Measurements from ENCODE around the gene PTK6. TPM values are rescaled to one million over a fixed set of nuclear protein-coding genes. Genes with fewer than 3 reads are reported as not detected.
"Not testable (repeated sequence)": the region's sequence is repeated elsewhere in the genome, so short reads cannot be mapped to it uniquely, and the experiment has no call there.

The PTK6 gene
- total RNA-seq, 4 donors from 2014 or later, result 0.36 TPM; not detected in 3

DNA sequence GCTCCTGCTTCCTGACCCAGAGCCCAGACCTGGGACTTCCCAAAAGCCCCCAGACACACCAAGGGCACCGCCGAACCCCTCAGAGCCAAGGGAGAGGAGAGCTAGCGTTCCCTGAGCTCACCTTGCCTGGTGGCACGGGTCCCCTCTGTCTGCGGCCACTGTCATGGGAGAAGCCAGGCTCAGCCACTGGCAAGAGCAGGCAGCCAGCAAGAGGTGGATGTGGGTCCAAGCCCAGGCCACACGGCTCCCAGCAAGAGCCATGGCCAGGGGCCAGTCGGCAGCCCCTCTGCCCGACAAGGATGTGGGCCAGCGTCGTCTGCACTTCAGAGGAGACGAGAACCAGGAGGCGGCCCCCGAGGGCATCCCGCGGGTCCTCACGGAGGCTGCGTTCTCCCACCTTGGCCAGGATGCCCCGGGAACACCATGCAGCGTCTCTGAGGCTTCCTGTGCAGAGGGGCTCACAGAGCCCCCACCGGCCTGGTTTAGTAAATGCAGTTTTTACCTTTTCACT lies 18.8 kb downstream of the PTK6 start:
- TF ChIP-seq POLR2A (IDR thresholded peaks at IDR 0.05) (no peak), CTCF (IDR thresholded peaks at IDR 0.05 in 4 of 5, conservative IDR thresholded peaks at IDR 0.05 in 1 of 5) (no peak)
- intact Hi-C loops (cut with DNase I; ENCODE audit: low total_unique reads), result no loop called here
- no peak for DNase-seq
- no peak overlapping the region for H3K4me3 ChIP-seq
- no peaks in the 10 kb centered on the region for H3K36me3 ChIP-seq
- peaks cover 12 to 23% of the 10 kb centered on the region in 2 donors for H3K4me1 ChIP-seq
- no peaks in the 10 kb centered on the region for H3K9me3 ChIP-seq
- in situ Hi-C loops (cut with MboI; ENCODE audit: low sequenced_read_pairs in 4 of 4), result no loop called here
- no peaks in the 10 kb centered on the region for H3K27me3 ChIP-seq
- no peak overlapping the region for H3K27ac ChIP-seq
- ATAC-seq, result no peak

DNA sequence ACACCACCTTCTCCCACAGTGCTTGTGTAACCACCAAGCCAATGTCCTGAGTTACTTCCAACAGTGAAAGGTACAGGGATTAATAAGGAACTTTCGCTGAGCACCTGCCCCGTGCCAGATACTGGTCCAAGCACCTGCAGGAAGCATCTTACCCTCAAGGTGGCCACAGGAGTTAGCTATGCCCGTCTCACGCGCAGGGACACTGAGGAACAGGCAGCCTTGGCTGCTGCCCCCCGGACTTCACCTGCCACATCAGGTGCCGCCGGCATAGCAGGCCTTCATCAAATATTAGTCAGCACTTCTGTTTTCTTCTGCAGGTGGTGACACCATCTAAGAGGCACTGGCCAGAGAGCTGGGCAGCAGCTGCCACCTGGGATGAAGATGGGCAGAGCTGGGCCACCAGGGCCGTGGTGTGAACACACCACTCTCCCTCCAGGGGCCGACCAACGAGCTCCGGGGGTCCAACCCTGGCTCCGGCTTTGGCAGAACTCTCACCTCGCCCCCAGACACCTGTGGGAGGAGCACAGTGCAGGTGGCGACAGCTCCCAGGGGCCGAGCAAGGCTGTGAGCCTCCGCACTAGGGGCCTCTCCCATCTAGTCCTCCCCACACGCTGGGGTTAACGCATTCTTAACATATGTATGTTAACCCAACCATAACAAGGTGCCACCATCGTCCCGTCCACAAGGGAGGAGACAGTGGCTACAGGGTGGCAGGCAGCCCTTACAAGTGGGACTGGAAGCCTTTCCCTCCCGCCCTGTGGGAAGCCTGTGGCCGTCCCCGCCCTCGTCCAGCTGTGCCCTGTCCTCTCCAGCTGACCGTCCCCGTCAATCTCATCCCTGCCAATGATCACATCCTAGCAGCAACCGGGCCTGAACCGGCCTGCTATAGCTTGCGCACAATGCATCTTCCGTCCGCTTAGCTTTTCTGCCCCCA lies 19.5 kb downstream of the PTK6 start:
- TF ChIP-seq POLR2A (IDR thresholded peaks at IDR 0.05) (no peak), CTCF (IDR thresholded peaks at IDR 0.05 in 4 of 5, conservative IDR thresholded peaks at IDR 0.05 in 1 of 5) (no peak)
- Histone ChIP-seq H3K4me1 (peaks cover 12 to 23% of the 10 kb centered on the region in 2 donors), H3K36me3 (no peaks in the 10 kb centered on the region), H3K27ac (no peak overlapping the region), H3K9me3 (no peaks in the 10 kb centered on the region), H3K27me3 (no peaks in the 10 kb centered on the region), H3K4me3 (no peak overlapping the region)
- intact Hi-C loops (cut with DNase I; ENCODE audit: low total_unique reads) (no loop called here), in situ Hi-C loops (cut with MboI; ENCODE audit: low sequenced_read_pairs in 4 of 4) (no loop called here)
- DNase-seq, result no peak
- no peak for ATAC-seq

- in situ Hi-C loops (cut with MboI; ENCODE audit: low sequenced_read_pairs in 4 of 4); H3K27me3 ChIP-seq; H3K9me3 ChIP-seq; H3K27ac ChIP-seq; DNase-seq; ATAC-seq; H3K36me3 ChIP-seq; H3K4me3 ChIP-seq; intact Hi-C loops (cut with DNase I; ENCODE audit: low total_unique reads): not testable (repeated sequence)
- H3K4me1 ChIP-seq, result peaks cover 7 to 11% of the 10 kb centered on the region in 2 donors
Measured at GRCh38 chr20:63514520-63514919, 22.7 kb downstream of the PTK6 start.

DNA sequence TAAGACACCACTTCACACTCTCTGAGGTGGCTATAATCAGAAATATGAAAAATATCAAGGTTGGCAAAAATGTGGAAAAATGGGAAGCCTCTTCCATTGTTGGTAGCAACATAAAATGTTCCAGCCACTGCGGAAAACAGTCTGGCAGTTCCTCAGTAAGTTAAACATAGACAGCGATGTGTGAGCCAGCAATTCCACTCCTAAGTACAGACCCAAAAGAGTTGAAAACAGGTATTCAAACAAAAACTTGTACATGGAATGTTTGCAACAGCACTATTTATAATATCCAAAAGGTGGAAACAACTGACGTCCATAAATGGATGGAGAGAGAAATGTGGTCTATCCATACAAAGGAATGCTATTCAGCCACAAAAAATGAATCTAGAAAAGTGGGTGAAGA lies 24.0 kb downstream of the PTK6 start:
- Histone ChIP-seq H3K27ac (no peak overlapping the region), H3K27me3 (no peaks in the 10 kb centered on the region), H3K4me1 (peaks cover 9 to 10% of the 10 kb centered on the region in 2 donors), H3K9me3 (no peaks in the 10 kb centered on the region), H3K4me3 (no peak overlapping the region), H3K36me3 (no peaks in the 10 kb centered on the region)
- intact Hi-C loops (cut with DNase I; ENCODE audit: low total_unique reads) (no loop called here), in situ Hi-C loops (cut with MboI; ENCODE audit: low sequenced_read_pairs in 4 of 4) (no loop called here)
- no peak for DNase-seq
- no peak for ATAC-seq
- no peak for TF ChIP-seq CTCF (IDR thresholded peaks at IDR 0.05 in 4 of 5, conservative IDR thresholded peaks at IDR 0.05 in 1 of 5)
- no peak for TF ChIP-seq POLR2A (IDR thresholded peaks at IDR 0.05)

DNA sequence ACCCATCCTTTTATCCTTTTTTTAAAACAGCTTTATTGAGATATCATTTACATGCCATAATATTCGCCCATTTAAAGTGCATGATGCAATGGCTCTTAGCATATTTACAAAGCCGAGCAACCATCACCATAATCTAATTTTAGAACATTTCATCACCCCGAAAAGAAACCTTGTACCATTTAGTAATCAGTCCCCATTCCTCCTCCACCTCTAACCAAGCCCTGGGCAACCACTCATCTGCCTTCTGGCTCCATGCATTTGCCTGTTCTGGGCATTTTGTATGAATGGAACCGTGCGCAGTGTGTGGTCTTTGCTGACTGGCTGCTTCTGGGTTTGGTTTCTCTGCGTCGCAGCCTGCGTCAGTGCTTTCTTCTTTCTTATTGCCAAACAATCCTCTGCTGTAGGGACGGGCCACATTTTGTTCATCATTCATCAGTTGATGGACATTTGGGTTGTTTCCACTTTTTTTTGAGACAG lies 28.1 kb downstream of the PTK6 start:
- peak in 1 of 2 donors; percentile 16 for TF ChIP-seq POLR2A (IDR thresholded peaks at IDR 0.05)
- TF ChIP-seq CTCF (IDR thresholded peaks at IDR 0.05 in 4 of 5, conservative IDR thresholded peaks at IDR 0.05 in 1 of 5), result no peak
- intact Hi-C loops (cut with DNase I; ENCODE audit: low total_unique reads), result no loop called here
- Histone ChIP-seq H3K36me3 (no peaks in the 10 kb centered on the region), H3K4me3 (no peak overlapping the region), H3K4me1 (peaks cover 9 to 10% of the 10 kb centered on the region in 2 donors), H3K27ac (peak overlapping the region; percentile 79 to 81 (median 81)), H3K9me3 (no peaks in the 10 kb centered on the region), H3K27me3 (no peaks in the 10 kb centered on the region)
- DNase-seq (peak in 1 of 2 donors; percentile 63), ATAC-seq (peak; percentile 98 to 99)
- in situ Hi-C loops (cut with MboI; ENCODE audit: low sequenced_read_pairs in 4 of 4), result no loop called here

All from gastrocnemius medialis (tissue), 4 donors.